ENCODE data around the gene CYTH3.

DNA sequence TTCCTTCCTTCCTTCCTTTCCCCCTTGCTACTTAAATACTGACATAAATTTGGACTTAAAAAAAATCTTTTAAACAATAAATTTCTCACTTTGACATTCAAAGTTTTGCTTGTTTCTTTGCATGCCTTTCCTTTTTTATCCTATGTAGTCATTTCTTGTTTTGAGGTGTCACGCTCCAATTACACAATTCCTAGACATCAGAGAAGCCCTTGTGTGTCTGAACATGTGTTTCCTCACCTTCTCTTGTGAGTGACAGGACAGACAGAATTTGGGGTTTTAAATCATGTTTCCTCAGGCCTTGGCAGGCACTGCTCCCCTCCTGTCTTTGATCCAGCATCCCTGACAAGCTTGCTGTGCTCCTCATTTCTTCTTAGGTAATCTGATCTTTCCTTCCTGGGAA, 91.3 kb downstream of the CYTH3 start:
- TF ChIP-seq CTCF (IDR thresholded peaks at IDR 0.05) (no peak), POLR2A (IDR thresholded peaks at IDR 0.05; ENCODE audit: low read length) (no peak), FOSL2 (IDR thresholded peaks at IDR 0.05) (no peak), FOSL2 (CRISPR knock-in tag; IDR thresholded peaks at IDR 0.05) (no peak), KDM5A (IDR thresholded peaks at IDR 0.05) (no peak), REST (IDR thresholded peaks at IDR 0.05) (no peak), HDAC2 (IDR thresholded peaks at IDR 0.05) (no peak), MAFK (IDR thresholded peaks at IDR 0.05; ENCODE audit: partially characterized antibody) (no peak), CBX2 (IDR thresholded peaks at IDR 0.05; ENCODE audit: borderline replicate concordance, low read depth) (no peak)
- TF ChIP-seq, protein P1, sequence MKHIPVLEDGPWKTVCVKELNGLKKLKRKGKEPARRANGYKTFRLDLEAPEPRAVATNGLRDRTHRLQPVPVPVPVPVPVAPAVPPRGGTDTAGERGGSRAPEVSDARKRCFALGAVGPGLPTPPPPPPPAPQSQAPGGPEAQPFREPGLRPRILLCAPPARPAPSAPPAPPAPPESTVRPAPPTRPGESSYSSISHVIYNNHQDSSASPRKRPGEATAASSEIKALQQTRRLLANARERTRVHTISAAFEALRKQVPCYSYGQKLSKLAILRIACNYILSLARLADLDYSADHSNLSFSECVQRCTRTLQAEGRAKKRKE (CRISPR knock-in tag; IDR thresholded peaks at IDR 0.05; ENCODE audit: low read depth): no peak
- TF ChIP-seq, protein P2, sequence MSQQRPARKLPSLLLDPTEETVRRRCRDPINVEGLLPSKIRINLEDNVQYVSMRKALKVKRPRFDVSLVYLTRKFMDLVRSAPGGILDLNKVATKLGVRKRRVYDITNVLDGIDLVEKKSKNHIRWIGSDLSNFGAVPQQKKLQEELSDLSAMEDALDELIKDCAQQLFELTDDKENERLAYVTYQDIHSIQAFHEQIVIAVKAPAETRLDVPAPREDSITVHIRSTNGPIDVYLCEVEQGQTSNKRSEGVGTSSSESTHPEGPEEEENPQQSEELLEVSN (IDR thresholded peaks at IDR 0.05; ENCODE audit: borderline replicate concordance, low read depth): no peak

Data from A549 (cell line).